Measurements from ENCODE around the gene PDK1. TPM values are rescaled to one million over a fixed set of nuclear protein-coding genes. Genes with fewer than 3 reads are reported as not detected.
"Not testable (repeated sequence)": the region's sequence is repeated elsewhere in the genome, so short reads cannot be mapped to it uniquely, and the experiment has no call there.

Gene PDK1
- total RNA-seq, 1 donor from 2014 or later = 10.5 TPM

- DNase-seq (ENCODE audit: extremely low spot score, unreplicated experiment) = no peak
- Mint-ChIP-seq H3K36me3 (no peaks in the 10 kb centered on the region), H3K27ac (no peak overlapping the region), H3K4me1 (ENCODE audit: unreplicated experiment) (no peaks in the 10 kb centered on the region), H3K9me3 (peaks cover 17% of the 10 kb centered on the region), H3K4me3 (no peak overlapping the region), H3K27me3 (no peaks in the 10 kb centered on the region)
- TF ChIP-seq CTCF (conservative IDR thresholded peaks at IDR 0.05) = no peak
Observed at GRCh38 chr2:172513524-172513900, 42.4 kb upstream of the PDK1 start.

DNA sequence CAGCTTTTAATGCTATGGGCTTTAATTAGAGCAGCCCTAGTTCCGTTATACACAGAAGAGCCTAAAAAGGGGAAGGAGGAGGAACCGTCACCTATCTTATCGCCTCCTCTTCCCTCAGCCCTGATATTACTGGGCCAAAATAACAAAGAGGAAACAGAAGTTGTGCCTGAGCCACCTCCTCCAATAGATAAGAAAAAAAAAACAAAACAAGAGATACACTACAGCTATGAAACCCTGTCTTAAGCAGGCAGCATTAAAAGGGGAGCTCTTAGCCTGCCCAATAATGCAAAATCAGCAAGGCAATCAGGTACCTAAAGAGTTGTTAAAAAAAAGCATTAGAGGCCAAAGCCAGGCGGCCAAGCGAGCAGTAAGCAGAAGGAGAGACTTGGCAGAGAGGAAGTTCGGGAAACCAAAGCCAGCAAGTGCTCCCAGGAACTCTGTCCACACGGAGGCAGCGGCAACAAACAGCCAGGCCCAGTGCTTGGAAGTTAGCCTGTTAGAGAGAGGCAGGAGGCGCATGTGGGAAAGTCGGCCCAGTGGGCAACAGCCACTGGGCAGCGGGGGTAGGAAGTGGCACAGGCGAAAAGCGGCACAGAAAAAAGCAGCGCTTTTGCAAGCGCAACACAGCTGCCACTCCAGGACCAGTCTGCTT, 41.8 kb upstream of the PDK1 start:
- DNase-seq (ENCODE audit: extremely low spot score, unreplicated experiment) = no peak
- Mint-ChIP-seq H3K9me3 (peaks cover 17% of the 10 kb centered on the region), H3K4me3 (no peak overlapping the region), H3K27me3 (no peaks in the 10 kb centered on the region), H3K27ac (no peak overlapping the region), H3K4me1 (ENCODE audit: unreplicated experiment) (no peaks in the 10 kb centered on the region), H3K36me3 (no peaks in the 10 kb centered on the region)
- TF ChIP-seq CTCF (conservative IDR thresholded peaks at IDR 0.05) = no peak

- DNase-seq (ENCODE audit: extremely low spot score, unreplicated experiment) = no peak
Observed at GRCh38 chr2:172516299-172516698, 39.6 kb upstream of the PDK1 start.

DNA sequence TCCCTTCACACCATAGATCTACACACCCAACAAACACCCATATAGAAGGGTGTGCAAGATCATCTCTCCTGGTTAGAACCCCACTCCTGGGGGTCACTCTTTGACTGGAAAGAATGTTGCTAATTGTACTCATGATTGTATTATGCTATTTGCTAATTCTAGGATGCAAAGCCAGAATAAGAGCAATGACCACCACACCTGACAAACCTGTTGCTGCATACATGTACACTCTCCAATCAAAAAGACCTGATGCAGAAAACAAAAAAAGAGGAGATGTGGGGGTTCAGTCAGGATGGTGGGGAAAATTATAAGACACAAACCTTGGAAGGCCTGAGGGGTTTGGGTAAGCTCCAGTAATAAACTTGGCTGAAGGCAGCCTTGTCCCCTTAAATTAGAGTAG, 36.9 kb upstream of the PDK1 start:
- H3K27me3 Mint-ChIP-seq = no peaks in the 10 kb centered on the region
- TF ChIP-seq CTCF (conservative IDR thresholded peaks at IDR 0.05) = no peak
- H3K4me1 Mint-ChIP-seq (ENCODE audit: unreplicated experiment) = no peaks in the 10 kb centered on the region
- no peak for DNase-seq (ENCODE audit: extremely low spot score, unreplicated experiment)
- peaks cover 16% of the 10 kb centered on the region for H3K9me3 Mint-ChIP-seq
- H3K4me3 Mint-ChIP-seq = no peak overlapping the region
- no peaks in the 10 kb centered on the region for H3K36me3 Mint-ChIP-seq
- no peak overlapping the region for H3K27ac Mint-ChIP-seq

More at GRCh38 chr2:172516299-172516698, 39.6 kb upstream of the PDK1 start:
- no peak overlapping the region for H3K4me3 Mint-ChIP-seq
- H3K9me3 Mint-ChIP-seq = peaks cover 21% of the 10 kb centered on the region
- no peaks in the 10 kb centered on the region for H3K36me3 Mint-ChIP-seq
- no peaks in the 10 kb centered on the region for H3K27me3 Mint-ChIP-seq
- H3K27ac Mint-ChIP-seq = no peak overlapping the region
- no peaks in the 10 kb centered on the region for H3K4me1 Mint-ChIP-seq (ENCODE audit: unreplicated experiment)
- no peak for TF ChIP-seq CTCF (conservative IDR thresholded peaks at IDR 0.05)

- no peak for DNase-seq (ENCODE audit: extremely low spot score, unreplicated experiment)
- no peak for TF ChIP-seq CTCF (conservative IDR thresholded peaks at IDR 0.05)
- no peaks in the 10 kb centered on the region for H3K27me3 Mint-ChIP-seq
- H3K9me3 Mint-ChIP-seq = peaks cover 9% of the 10 kb centered on the region
- no peaks in the 10 kb centered on the region for H3K4me1 Mint-ChIP-seq (ENCODE audit: unreplicated experiment)
- no peaks in the 10 kb centered on the region for H3K36me3 Mint-ChIP-seq
- no peak overlapping the region for H3K27ac Mint-ChIP-seq
- no peak overlapping the region for H3K4me3 Mint-ChIP-seq
Observed at GRCh38 chr2:172525601-172526000, 30.3 kb upstream of the PDK1 start.

DNA sequence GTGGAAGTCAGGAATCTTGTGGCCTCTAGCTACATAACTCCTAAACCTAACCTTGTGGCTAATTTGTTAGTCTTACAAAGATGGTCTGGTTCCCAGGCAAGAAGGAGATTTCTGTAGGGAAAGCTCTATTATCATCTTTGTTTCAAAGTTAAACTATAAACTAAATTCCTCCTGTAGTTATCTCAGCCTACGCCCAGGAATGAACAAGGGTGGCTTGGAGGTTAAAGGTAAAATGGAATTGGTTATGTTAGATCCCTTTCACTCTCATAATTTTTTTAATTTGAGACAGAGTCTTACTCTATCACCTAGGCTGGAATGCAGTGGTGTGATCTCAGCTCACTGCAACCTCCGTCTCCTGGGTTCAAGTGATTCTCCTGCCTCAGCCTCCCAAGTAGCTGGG, 24.6 kb upstream of the PDK1 start:
- Mint-ChIP-seq H3K4me1 (ENCODE audit: unreplicated experiment) (no peaks in the 10 kb centered on the region), H3K36me3 (no peaks in the 10 kb centered on the region), H3K27ac (no peak overlapping the region), H3K27me3 (no peaks in the 10 kb centered on the region), H3K4me3 (no peak overlapping the region), H3K9me3 (no peaks in the 10 kb centered on the region)
- DNase-seq (ENCODE audit: extremely low spot score, unreplicated experiment) = no peak
- TF ChIP-seq CTCF (conservative IDR thresholded peaks at IDR 0.05) = no peak

GRCh38 chr2:172532461-172532860, 23.4 kb upstream of the PDK1 start:
- H3K4me1 Mint-ChIP-seq (ENCODE audit: unreplicated experiment); H3K27ac Mint-ChIP-seq; H3K36me3 Mint-ChIP-seq; DNase-seq (ENCODE audit: extremely low spot score, unreplicated experiment); H3K27me3 Mint-ChIP-seq; H3K9me3 Mint-ChIP-seq; H3K4me3 Mint-ChIP-seq: not testable (repeated sequence)
